Measurements from ENCODE around the gene EIF3I.

The EIF3I gene

GRCh38 chr1:32221980-32222755, at the start of gene EIF3I, which contains the start of gene TMEM234:
EIF3I (plus strand) TSS chr1:32222407; CDS start chr1:32222442, 35 bp downstream.
TMEM234 (minus strand) TSS chr1:32222353; CDS start chr1:32222322, 31 bp downstream.
- peak within 1 kb of the TSS; percentile 80 to 99 for H3K4me3 ChIP-seq (ENCODE audit: low read depth in 1 of 2, low read length in 1 of 2)
- peaks cover 19 to 26% of the 10 kb centered on the region in 2 experiments for H3K4me1 ChIP-seq (ENCODE audit: control insufficient read depth in 1 of 2, insufficient read depth in 1 of 2, low read depth in 1 of 2, low read length in 1 of 2)
- H3K27me3 ChIP-seq = no peaks in the 10 kb centered on the region
- H3K27ac ChIP-seq = peak within 1 kb of the TSS; percentile 86
- TF ChIP-seq, protein P1, sequence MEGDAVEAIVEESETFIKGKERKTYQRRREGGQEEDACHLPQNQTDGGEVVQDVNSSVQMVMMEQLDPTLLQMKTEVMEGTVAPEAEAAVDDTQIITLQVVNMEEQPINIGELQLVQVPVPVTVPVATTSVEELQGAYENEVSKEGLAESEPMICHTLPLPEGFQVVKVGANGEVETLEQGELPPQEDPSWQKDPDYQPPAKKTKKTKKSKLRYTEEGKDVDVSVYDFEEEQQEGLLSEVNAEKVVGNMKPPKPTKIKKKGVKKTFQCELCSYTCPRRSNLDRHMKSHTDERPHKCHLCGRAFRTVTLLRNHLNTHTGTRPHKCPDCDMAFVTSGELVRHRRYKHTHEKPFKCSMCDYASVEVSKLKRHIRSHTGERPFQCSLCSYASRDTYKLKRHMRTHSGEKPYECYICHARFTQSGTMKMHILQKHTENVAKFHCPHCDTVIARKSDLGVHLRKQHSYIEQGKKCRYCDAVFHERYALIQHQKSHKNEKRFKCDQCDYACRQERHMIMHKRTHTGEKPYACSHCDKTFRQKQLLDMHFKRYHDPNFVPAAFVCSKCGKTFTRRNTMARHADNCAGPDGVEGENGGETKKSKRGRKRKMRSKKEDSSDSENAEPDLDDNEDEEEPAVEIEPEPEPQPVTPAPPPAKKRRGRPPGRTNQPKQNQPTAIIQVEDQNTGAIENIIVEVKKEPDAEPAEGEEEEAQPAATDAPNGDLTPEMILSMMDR (IDR thresholded peaks at IDR 0.05) = peak; percentile 8
- H3K36me3 ChIP-seq = peaks cover 40% of the 10 kb centered on the region
- H3K9me3 ChIP-seq = no peaks in the 10 kb centered on the region

DNA sequence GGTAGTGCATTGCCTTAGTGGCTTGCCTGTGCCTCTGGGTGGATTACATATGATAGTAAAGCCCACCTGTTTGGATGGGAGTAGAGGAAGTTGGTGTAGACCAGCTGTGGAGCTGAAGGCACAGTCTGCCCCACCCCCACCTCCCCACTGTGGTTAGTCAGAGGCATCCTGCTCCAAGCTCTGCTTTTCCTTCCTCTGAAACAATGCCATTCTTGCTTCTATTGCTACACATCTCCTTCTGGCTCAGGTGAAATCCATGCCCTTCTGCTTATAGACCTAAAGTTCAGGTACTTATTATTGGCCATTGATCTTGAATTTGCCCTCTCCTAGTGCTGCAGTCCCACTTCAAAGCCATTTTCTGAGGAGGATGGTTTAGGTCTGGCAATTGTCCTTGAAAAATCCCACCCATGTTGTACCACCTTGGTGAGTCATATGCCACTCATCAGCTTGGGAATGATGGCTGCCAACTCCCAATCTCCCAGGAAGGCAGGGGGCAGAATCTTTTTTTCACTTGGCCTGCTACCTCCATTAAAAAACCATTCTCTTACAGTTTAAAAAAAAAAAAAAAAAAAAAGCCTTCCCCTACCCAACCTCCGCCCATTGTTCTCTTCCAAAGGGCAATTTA, 49.5 kb upstream of the EIF3I start:
- Histone ChIP-seq H3K4me1 (ENCODE audit: control insufficient read depth in 1 of 2, insufficient read depth in 1 of 2, low read depth in 1 of 2, low read length in 1 of 2) (peaks cover 8% of the 10 kb centered on the region in 2 experiments), H3K4me3 (ENCODE audit: low read depth in 1 of 2, low read length in 1 of 2) (no peak overlapping the region), H3K36me3 (peaks cover 63% of the 10 kb centered on the region), H3K9me3 (no peaks in the 10 kb centered on the region), H3K27me3 (no peaks in the 10 kb centered on the region), H3K27ac (no peak overlapping the region)
- TF ChIP-seq, protein P1 (IDR thresholded peaks at IDR 0.05) = no peak

DNA sequence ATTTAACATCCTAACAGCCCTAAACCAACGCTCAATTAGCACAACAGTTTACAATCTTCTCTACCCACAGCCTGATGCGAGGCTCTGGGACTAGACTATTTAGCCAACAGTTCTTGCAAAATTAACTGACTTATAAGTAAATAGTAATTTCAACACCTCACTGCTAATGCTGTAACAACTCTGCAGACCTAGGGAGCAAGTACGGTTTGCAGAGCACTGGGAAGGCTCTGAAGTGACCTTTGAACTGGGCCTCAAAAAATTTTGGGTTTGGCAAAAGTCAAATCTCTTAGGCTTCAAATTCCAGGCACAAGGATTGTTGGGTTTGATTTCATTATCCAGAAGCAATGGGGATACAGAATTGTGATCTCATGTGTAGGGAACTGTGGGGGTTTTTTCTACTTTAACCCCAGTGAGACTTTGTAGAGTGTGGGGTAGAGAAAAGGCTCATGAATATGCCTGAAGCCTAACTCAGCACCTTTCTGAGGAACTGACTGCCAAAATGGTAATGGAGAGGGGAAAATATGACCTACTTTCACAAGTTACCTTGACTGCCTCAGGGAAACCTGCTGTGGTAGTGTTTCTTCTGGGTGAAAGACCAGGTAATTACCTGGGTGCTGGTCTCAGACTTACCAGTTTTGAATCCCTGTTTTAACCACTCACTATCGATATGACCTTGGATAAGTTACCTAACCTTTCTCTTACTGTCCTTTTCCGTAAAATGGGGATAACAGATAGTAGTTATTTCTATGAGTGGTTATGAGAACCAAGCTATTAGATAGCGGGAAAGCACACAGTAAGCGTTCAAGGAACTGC, 43.6 kb upstream of the EIF3I start:
- peaks cover 33 to 43% of the 10 kb centered on the region in 2 experiments for H3K4me1 ChIP-seq (ENCODE audit: control insufficient read depth in 1 of 2, insufficient read depth in 1 of 2, low read depth in 1 of 2, low read length in 1 of 2)

GRCh38 chr1:32179193-32179442, 43.1 kb upstream of the EIF3I start:
- Histone ChIP-seq H3K36me3 (peaks cover 12% of the 10 kb centered on the region), H3K9me3 (no peaks in the 10 kb centered on the region), H3K4me1 (ENCODE audit: control insufficient read depth in 1 of 2, insufficient read depth in 1 of 2, low read depth in 1 of 2, low read length in 1 of 2) (peaks cover 33 to 43% of the 10 kb centered on the region in 2 experiments), H3K27me3 (no peaks in the 10 kb centered on the region), H3K27ac (peak overlapping the region; percentile 89), H3K4me3 (ENCODE audit: low read depth in 1 of 2, low read length in 1 of 2) (peak overlapping the region; percentile 68 to 87)
- TF ChIP-seq, protein P1 (IDR thresholded peaks at IDR 0.05) = no peak

More for the DNA sequence above, 43.6 kb upstream of the EIF3I start:
- Histone ChIP-seq H3K27ac (peak overlapping the region; percentile 89), H3K27me3 (no peaks in the 10 kb centered on the region), H3K4me3 (ENCODE audit: low read depth in 1 of 2, low read length in 1 of 2) (peak overlapping the region; percentile 68 to 87), H3K9me3 (no peaks in the 10 kb centered on the region), H3K36me3 (peaks cover 14% of the 10 kb centered on the region)
- TF ChIP-seq, protein P1 (IDR thresholded peaks at IDR 0.05) = no peak

DNA sequence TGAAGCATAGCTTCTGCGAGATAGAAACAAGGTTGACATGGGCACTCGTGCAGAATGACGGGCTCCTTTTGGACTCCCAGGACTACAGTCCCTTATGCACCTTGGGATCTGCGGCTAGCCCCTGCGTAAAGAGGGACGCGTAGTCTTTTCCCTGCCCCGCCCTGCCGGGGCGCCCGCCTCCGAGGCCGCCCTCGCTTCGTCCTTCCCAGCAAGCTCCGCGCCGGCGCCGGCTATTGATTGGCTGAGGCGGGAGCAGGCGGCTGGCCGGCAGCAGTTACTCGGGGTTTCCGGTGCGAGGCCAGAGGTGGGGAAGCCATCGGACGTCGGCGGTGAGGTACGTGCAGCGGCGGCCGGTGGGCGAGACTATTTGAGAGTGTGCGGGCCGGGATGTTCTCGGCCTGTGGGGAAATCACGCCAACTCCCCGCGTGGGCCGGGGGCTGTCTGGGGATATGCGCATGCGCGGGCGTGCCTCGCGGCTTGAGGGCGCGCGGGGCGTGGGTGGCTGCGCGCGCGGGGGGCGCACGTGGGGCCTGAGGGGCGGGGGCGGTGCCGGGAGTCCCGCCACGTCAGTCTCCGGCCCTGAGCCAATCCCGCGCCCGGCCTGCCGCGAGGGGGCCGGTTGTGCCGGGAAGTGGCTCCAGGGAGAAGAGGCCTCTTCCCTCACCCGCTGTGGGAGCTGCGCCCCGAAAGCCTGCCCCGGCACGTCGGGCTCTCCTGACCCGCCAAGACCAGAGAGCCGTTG, 42.6 kb upstream of the EIF3I start, which contains the start of gene TXLNA:
Gene TXLNA (plus strand): TSS at position 233 of the 743 bp plus-strand sequence. CDS start 671 bp downstream, outside the sequence.
- Histone ChIP-seq H3K36me3 (peaks cover 14% of the 10 kb centered on the region), H3K4me3 (ENCODE audit: low read depth in 1 of 2, low read length in 1 of 2) (peak within 1 kb of the TSS; percentile 68 to 87)
- TF ChIP-seq, protein P1 (IDR thresholded peaks at IDR 0.05) = peak; percentile 49

More for the DNA sequence above, 42.6 kb upstream of the EIF3I start, which contains the start of gene TXLNA:
- H3K4me1 ChIP-seq (ENCODE audit: control insufficient read depth in 1 of 2, insufficient read depth in 1 of 2, low read depth in 1 of 2, low read length in 1 of 2) = peaks cover 33 to 43% of the 10 kb centered on the region in 2 experiments
- H3K27ac ChIP-seq = peak within 1 kb of the TSS; percentile 89
- no peaks in the 10 kb centered on the region for H3K9me3 ChIP-seq
- H3K27me3 ChIP-seq = no peaks in the 10 kb centered on the region

Measured in neutrophil (primary cell).